ENCODE data around the gene CELF4. TPM values are rescaled to one million over a fixed set of nuclear protein-coding genes. Genes with fewer than 3 reads are reported as not detected.

CELF4 gene
- total and polyA plus RNA-seq, 2 donors (not counting 3 experiments of a cell fraction or from before 2014, with no cell fraction given) = not detected

GRCh38 chr18:37546651-37547050, 18.9 kb downstream of the CELF4 start:
- Histone ChIP-seq H3K9ac (replicated peaks; ENCODE audit: extremely low read depth, insufficient read depth, low read length) (no peak overlapping the region), H3K9me1 (replicated peaks; ENCODE audit: control insufficient read depth, extremely low read depth, insufficient read depth, low read length) (no peaks in the 10 kb centered on the region), H3K4me1 (ENCODE audit: control insufficient read depth, extremely low read depth, insufficient read depth, low read length) (no peaks in the 10 kb centered on the region), H3K79me2 (ENCODE audit: control insufficient read depth, insufficient read depth, low read length) (no peaks in the 10 kb centered on the region), H3K4me2 (ENCODE audit: insufficient read depth, low read length) (no peak overlapping the region), H3K4me3 (replicated peaks in 1 of 3; ENCODE audit: insufficient read depth in 1 of 3, low read depth in 1 of 3, low read length in 3 of 3) (no peak overlapping the region), H3K9me3 (replicated peaks; ENCODE audit: control insufficient read depth, insufficient read depth, low read length) (no peaks in the 10 kb centered on the region), H3K36me3 (ENCODE audit: control insufficient read depth in 2 of 2, extremely low read depth in 1 of 2, insufficient read depth in 2 of 2, low read length in 2 of 2) (no peaks in the 10 kb centered on the region), H2AFZ (ENCODE audit: low read depth, low read length) (no peak overlapping the region), H3K27ac (ENCODE audit: insufficient read depth, low read depth, low read length) (no peak overlapping the region), H3K27me3 (ENCODE audit: control insufficient read depth in 2 of 2, insufficient read depth in 2 of 2, low read length in 2 of 2) (no peaks in the 10 kb centered on the region), H4K20me1 (replicated peaks; ENCODE audit: control insufficient read depth, extremely low read depth, insufficient read depth, low read length) (no peaks in the 10 kb centered on the region)
- TF ChIP-seq JUN (IDR thresholded peaks at IDR 0.05; ENCODE audit: borderline replicate concordance, insufficient read depth, insufficient read length, low read depth) = no peak
- no peak for TF ChIP-seq MYC (IDR thresholded peaks at IDR 0.05; ENCODE audit: low read depth, low read length)
- TF ChIP-seq POLR2AphosphoS5 (IDR thresholded peaks at IDR 0.05; ENCODE audit: insufficient read depth, low read depth, low read length) = no peak
- TF ChIP-seq FOS (IDR thresholded peaks at IDR 0.05; ENCODE audit: borderline replicate concordance, insufficient read depth, low read length) = no peak
- no peak for TF ChIP-seq GATA2 (IDR thresholded peaks at IDR 0.05; ENCODE audit: insufficient read depth, insufficient read length, low read depth, low read length)
- TF ChIP-seq POLR2A (IDR thresholded peaks at IDR 0.05; ENCODE audit: low read depth, low read length) = no peak
- TF ChIP-seq, protein P1, sequence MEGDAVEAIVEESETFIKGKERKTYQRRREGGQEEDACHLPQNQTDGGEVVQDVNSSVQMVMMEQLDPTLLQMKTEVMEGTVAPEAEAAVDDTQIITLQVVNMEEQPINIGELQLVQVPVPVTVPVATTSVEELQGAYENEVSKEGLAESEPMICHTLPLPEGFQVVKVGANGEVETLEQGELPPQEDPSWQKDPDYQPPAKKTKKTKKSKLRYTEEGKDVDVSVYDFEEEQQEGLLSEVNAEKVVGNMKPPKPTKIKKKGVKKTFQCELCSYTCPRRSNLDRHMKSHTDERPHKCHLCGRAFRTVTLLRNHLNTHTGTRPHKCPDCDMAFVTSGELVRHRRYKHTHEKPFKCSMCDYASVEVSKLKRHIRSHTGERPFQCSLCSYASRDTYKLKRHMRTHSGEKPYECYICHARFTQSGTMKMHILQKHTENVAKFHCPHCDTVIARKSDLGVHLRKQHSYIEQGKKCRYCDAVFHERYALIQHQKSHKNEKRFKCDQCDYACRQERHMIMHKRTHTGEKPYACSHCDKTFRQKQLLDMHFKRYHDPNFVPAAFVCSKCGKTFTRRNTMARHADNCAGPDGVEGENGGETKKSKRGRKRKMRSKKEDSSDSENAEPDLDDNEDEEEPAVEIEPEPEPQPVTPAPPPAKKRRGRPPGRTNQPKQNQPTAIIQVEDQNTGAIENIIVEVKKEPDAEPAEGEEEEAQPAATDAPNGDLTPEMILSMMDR (IDR thresholded peaks at IDR 0.05; ENCODE audit: extremely low read depth in 1 of 2, insufficient read depth in 1 of 2, low read depth in 1 of 2, low read length in 2 of 2) = no peak
- TF ChIP-seq MAX (IDR thresholded peaks at IDR 0.05; ENCODE audit: insufficient read depth, insufficient read length) = no peak
- TF ChIP-seq EZH2 (IDR thresholded peaks at IDR 0.05; ENCODE audit: borderline replicate concordance, low read depth, low read length, severe bottlenecking) = no peak
- intact Hi-C loops (cut with micrococcal nuclease) = no loop called here
- no TSS peak for BruUV-seq (replicated peaks)
- dilution Hi-C loops (cut with MboI; ENCODE audit: extremely low pct_ligation_motif_present, low sequenced_read_pairs) = no loop called here
- FAIRE-seq (no peak), DNase-seq (ENCODE audit: low read depth, low spot score) (no peak)
- ChIA-PET CTCF (no interaction called here), POLR2A (no interaction called here)
